ENCODE results near the gene APOO.

Gene APOO

DNA sequence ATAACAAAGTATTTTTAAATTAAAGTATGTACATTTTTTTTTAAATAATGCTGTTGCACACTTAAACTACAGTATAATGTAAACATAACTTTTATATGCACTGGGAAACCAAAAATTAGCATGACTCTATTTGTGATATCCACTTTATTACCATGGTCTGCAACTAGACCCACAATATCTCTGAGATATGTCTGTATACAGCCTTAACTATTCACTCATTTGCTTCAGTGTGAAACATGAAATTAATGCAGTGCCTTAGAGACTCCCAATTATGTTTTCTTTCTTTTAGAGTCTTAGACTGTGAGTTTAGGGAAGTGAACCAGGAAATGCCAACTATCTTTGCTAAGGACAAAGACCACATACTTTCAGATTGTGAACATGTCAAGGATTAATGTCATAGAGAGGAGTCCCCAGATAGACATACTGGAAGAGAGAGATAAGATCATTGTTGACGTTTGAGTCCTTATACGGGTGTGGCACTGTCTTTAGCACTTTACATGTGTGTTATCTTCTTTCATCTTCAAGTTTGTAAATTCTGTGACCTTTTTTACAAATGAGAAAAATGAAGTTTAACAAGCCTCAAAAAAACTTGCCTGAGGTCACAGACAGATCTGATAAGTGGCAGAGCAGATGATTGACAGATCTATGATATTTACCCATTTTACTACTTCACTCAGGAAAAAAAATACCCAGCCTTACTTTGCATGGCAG is 23.3 kb upstream of the APOO start:
- Histone ChIP-seq H3K4me2 (ENCODE audit: low read length) (no peak overlapping the region), H3K79me2 (ENCODE audit: insufficient read depth, low read length) (no peaks in the 10 kb centered on the region), H3F3A (ENCODE audit: insufficient read depth, low read length) (no peaks in the 10 kb centered on the region), H3K9me2 (ENCODE audit: low read depth, low read length) (no peaks in the 10 kb centered on the region), H3K9ac (ENCODE audit: low read length) (no peak overlapping the region), H3K4me1 (ENCODE audit: insufficient read depth, low read length, severe bottlenecking) (no peaks in the 10 kb centered on the region), H2AFZ (ENCODE audit: low read length) (no peak overlapping the region), H3K9me3 (ENCODE audit: low read length) (no peaks in the 10 kb centered on the region), H3K4me3 (ENCODE audit: low read depth, low read length, poor library complexity, severe bottlenecking) (no peak overlapping the region), H3K36me3 (ENCODE audit: insufficient read depth, low read length) (no peaks in the 10 kb centered on the region), H4K20me1 (ENCODE audit: insufficient read depth, low read length) (no peaks in the 10 kb centered on the region), H3K27ac (ENCODE audit: low read depth, low read length, poor library complexity, severe bottlenecking) (no peak overlapping the region), H3K27me3 (ENCODE audit: insufficient read depth, low read length) (no peaks in the 10 kb centered on the region)
- TF ChIP-seq EZH2 (IDR thresholded peaks at IDR 0.05; ENCODE audit: borderline replicate concordance, low read length) = no peak
- TF ChIP-seq, protein P1, sequence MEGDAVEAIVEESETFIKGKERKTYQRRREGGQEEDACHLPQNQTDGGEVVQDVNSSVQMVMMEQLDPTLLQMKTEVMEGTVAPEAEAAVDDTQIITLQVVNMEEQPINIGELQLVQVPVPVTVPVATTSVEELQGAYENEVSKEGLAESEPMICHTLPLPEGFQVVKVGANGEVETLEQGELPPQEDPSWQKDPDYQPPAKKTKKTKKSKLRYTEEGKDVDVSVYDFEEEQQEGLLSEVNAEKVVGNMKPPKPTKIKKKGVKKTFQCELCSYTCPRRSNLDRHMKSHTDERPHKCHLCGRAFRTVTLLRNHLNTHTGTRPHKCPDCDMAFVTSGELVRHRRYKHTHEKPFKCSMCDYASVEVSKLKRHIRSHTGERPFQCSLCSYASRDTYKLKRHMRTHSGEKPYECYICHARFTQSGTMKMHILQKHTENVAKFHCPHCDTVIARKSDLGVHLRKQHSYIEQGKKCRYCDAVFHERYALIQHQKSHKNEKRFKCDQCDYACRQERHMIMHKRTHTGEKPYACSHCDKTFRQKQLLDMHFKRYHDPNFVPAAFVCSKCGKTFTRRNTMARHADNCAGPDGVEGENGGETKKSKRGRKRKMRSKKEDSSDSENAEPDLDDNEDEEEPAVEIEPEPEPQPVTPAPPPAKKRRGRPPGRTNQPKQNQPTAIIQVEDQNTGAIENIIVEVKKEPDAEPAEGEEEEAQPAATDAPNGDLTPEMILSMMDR (IDR thresholded peaks at IDR 0.05; ENCODE audit: low read length) = no peak

DNA sequence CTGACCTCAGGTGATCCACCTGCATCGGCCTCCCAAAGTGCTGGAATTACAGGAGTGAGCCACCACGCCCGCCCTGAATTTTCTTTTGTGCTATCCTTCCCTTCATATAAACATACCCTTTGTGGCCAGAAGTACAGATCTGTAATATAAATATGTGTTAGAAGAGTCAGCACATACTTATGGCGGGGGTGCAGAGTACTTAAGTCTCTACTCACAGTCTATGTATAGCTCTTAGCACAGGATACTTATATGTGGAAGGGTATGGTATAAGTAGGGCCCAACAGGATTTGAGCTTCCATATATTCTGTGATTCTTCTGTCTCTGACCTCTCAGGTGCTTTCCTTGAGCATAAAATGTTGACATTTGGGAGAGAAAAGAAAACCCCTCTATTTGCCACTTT is 18.3 kb upstream of the APOO start:
- H3K4me1 ChIP-seq (ENCODE audit: insufficient read depth, low read length, severe bottlenecking) = no peaks in the 10 kb centered on the region

DNA sequence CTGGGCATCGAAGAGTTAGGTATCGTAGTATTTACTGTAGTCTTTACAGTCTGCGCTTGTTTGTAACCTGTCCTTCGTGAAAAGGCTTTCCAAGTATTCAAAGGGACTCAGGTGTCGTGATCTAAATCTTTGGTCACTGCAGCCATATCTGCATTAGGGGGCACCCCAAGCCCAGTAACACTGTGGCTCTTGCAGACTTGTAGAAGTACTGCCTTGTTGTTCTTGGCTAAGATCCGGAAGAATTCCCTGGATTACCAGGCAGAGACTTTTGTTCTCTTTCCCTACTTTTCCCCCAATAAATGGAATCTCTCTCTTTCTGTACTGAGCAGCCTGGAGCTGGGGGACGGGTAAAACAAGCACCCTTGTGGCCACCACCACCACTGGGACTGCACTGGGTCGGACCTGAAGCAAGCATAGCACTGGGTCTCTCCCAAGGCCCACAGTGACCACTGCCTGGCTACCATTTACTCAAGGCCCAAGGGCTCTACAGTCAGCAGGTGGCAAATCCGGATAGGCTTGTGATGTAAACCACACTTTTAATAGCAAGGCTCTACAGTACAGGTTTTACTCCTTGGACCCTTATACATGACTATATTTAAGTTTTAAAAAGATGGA is 12.1 kb upstream of the APOO start:
- H3K4me2 ChIP-seq (ENCODE audit: low read length) = no peak overlapping the region
- no peaks in the 10 kb centered on the region for H3K4me1 ChIP-seq (ENCODE audit: insufficient read depth, low read length, severe bottlenecking)
- H3K79me2 ChIP-seq (ENCODE audit: insufficient read depth, low read length) = no peaks in the 10 kb centered on the region
- no peak overlapping the region for H3K4me3 ChIP-seq (ENCODE audit: low read depth, low read length, poor library complexity, severe bottlenecking)
- no peak for TF ChIP-seq EZH2 (IDR thresholded peaks at IDR 0.05; ENCODE audit: borderline replicate concordance, low read length)
- TF ChIP-seq, protein P1 (IDR thresholded peaks at IDR 0.05; ENCODE audit: low read length) = no peak
- no peak overlapping the region for H3K9ac ChIP-seq (ENCODE audit: low read length)
- no peaks in the 10 kb centered on the region for H3K27me3 ChIP-seq (ENCODE audit: insufficient read depth, low read length)
- H3K9me3 ChIP-seq (ENCODE audit: low read length) = no peaks in the 10 kb centered on the region
- H4K20me1 ChIP-seq (ENCODE audit: insufficient read depth, low read length) = no peaks in the 10 kb centered on the region
- H3F3A ChIP-seq (ENCODE audit: insufficient read depth, low read length) = no peaks in the 10 kb centered on the region
- no peaks in the 10 kb centered on the region for H3K9me2 ChIP-seq (ENCODE audit: low read depth, low read length)
- no peak overlapping the region for H3K27ac ChIP-seq (ENCODE audit: low read depth, low read length, poor library complexity, severe bottlenecking)
- no peaks in the 10 kb centered on the region; the same call in 1 of the 2 replicates for H3K36me3 ChIP-seq (ENCODE audit: insufficient read depth, low read length)
- H2AFZ ChIP-seq (ENCODE audit: low read length) = no peak overlapping the region

More for the DNA sequence above, 18.3 kb upstream of the APOO start:
- no peak for TF ChIP-seq EZH2 (IDR thresholded peaks at IDR 0.05; ENCODE audit: borderline replicate concordance, low read length)
- TF ChIP-seq, protein P1 (IDR thresholded peaks at IDR 0.05; ENCODE audit: low read length) = no peak
- H3K4me2 ChIP-seq (ENCODE audit: low read length) = no peak overlapping the region
- no peaks in the 10 kb centered on the region for H4K20me1 ChIP-seq (ENCODE audit: insufficient read depth, low read length)
- no peak overlapping the region for H3K4me3 ChIP-seq (ENCODE audit: low read depth, low read length, poor library complexity, severe bottlenecking)
- no peak overlapping the region for H3K27ac ChIP-seq (ENCODE audit: low read depth, low read length, poor library complexity, severe bottlenecking)
- no peak overlapping the region for H2AFZ ChIP-seq (ENCODE audit: low read length)
- no peaks in the 10 kb centered on the region for H3K9me2 ChIP-seq (ENCODE audit: low read depth, low read length)
- no peaks in the 10 kb centered on the region for H3K79me2 ChIP-seq (ENCODE audit: insufficient read depth, low read length)
- H3K36me3 ChIP-seq (ENCODE audit: insufficient read depth, low read length) = no peaks in the 10 kb centered on the region
- no peaks in the 10 kb centered on the region for H3F3A ChIP-seq (ENCODE audit: insufficient read depth, low read length)
- no peak overlapping the region for H3K9ac ChIP-seq (ENCODE audit: low read length)
- no peaks in the 10 kb centered on the region for H3K27me3 ChIP-seq (ENCODE audit: insufficient read depth, low read length)
- no peaks in the 10 kb centered on the region for H3K9me3 ChIP-seq (ENCODE audit: low read length)

All from OCI-LY1 (cell line).